IPS-15b (cell line): ENCODE data around the gene CD300LD.

Source experiments
- H3K27me3 ChIP-seq: one replicate; pipeline ENCODE4 v1.6.1; 2013; ENCODE audit warnings: low read length; ENCODE audit not compliant: control insufficient read depth, insufficient read depth
- H3K36me3 ChIP-seq: one replicate; pipeline ENCODE4 v1.6.1; 2013; ENCODE audit warnings: low read length; ENCODE audit not compliant: control insufficient read depth, insufficient read depth
- H3K4me1 ChIP-seq: one replicate; pipeline ENCODE4 v1.6.1; 2013; ENCODE audit warnings: mild to moderate bottlenecking, low read length; ENCODE audit not compliant: control insufficient read depth, insufficient read depth
- H3K4me3 ChIP-seq: one replicate; pipeline ENCODE4 v1.5.1; 2013; ENCODE audit warnings: low read depth, low read length
- H3K9ac ChIP-seq: one replicate; pipeline ENCODE4 v1.6.1; 2013; ENCODE audit warnings: low read depth, mild to moderate bottlenecking, low read length
- H3K9me3 ChIP-seq: one replicate; pipeline ENCODE4 v1.6.1; 2013; ENCODE audit warnings: mild to moderate bottlenecking, low read length; ENCODE audit not compliant: control insufficient read depth, insufficient read depth

The CD300LD gene

GRCh38 chr17:74550602-74551001 is 41.5 kb downstream of the CD300LD start:
- H3K4me3 ChIP-seq: no peak overlapping the region
- H3K9me3 ChIP-seq: no peaks in the 10 kb centered on the region
- no peaks in the 10 kb centered on the region for H3K36me3 ChIP-seq
- H3K9ac ChIP-seq: no peak overlapping the region
- no peaks in the 10 kb centered on the region for H3K4me1 ChIP-seq
- H3K27me3 ChIP-seq: no peaks in the 10 kb centered on the region

GRCh38 chr17:74549343-74549742 is 42.7 kb downstream of the CD300LD start:
- Histone ChIP-seq H3K9me3 (no peaks in the 10 kb centered on the region), H3K36me3 (no peaks in the 10 kb centered on the region), H3K4me1 (no peaks in the 10 kb centered on the region), H3K4me3 (no peak overlapping the region), H3K27me3 (no peaks in the 10 kb centered on the region), H3K9ac (no peak overlapping the region)

- H3K9me3 ChIP-seq: no peaks in the 10 kb centered on the region
- H3K9ac ChIP-seq: no peak overlapping the region
- no peak overlapping the region for H3K4me3 ChIP-seq
- H3K4me1 ChIP-seq: no peaks in the 10 kb centered on the region
- H3K36me3 ChIP-seq: no peaks in the 10 kb centered on the region
- no peaks in the 10 kb centered on the region for H3K27me3 ChIP-seq
These were observed 44.3 kb downstream of the CD300LD start for GRCh38 chr17:74547736-74548135.

GRCh38 chr17:74547264-74547663 is 44.8 kb downstream of the CD300LD start:
- no peaks in the 10 kb centered on the region for H3K27me3 ChIP-seq
- no peaks in the 10 kb centered on the region for H3K4me1 ChIP-seq
- H3K9ac ChIP-seq: no peak overlapping the region
- no peaks in the 10 kb centered on the region for H3K36me3 ChIP-seq
- H3K9me3 ChIP-seq: no peaks in the 10 kb centered on the region
- H3K4me3 ChIP-seq: no peak overlapping the region

- no peaks in the 10 kb centered on the region for H3K27me3 ChIP-seq
- H3K9me3 ChIP-seq: no peaks in the 10 kb centered on the region
- no peaks in the 10 kb centered on the region for H3K4me1 ChIP-seq
- no peak overlapping the region for H3K4me3 ChIP-seq
- H3K9ac ChIP-seq: no peak overlapping the region
- no peaks in the 10 kb centered on the region for H3K36me3 ChIP-seq
These were observed 45.5 kb downstream of the CD300LD start for GRCh38 chr17:74546586-74546985.

- H3K9ac ChIP-seq: no peak within 1 kb of the TSS
- no peaks in the 10 kb centered on the region for H3K36me3 ChIP-seq
- no peaks in the 10 kb centered on the region for H3K4me1 ChIP-seq
- H3K27me3 ChIP-seq: no peaks in the 10 kb centered on the region
- H3K9me3 ChIP-seq: no peaks in the 10 kb centered on the region
- no peak within 1 kb of the TSS for H3K4me3 ChIP-seq
These were observed 46.2 kb downstream of the CD300LD start, which contains the start of gene CD300C for GRCh38 chr17:74545843-74546230. Gene CD300C, minus strand, starts transcription at chr17:74546115. Its CDS starts 333 bp downstream, at chr17:74545782.

GRCh38 chr17:74544991-74545842 is 46.9 kb downstream of the CD300LD start:
- Histone ChIP-seq H3K36me3 (no peaks in the 10 kb centered on the region), H3K27me3 (no peaks in the 10 kb centered on the region), H3K9ac (no peak overlapping the region), H3K4me1 (no peaks in the 10 kb centered on the region), H3K4me3 (no peak overlapping the region), H3K9me3 (no peaks in the 10 kb centered on the region)

GRCh38 chr17:74543891-74544760 is 48.0 kb downstream of the CD300LD start:
- no peaks in the 10 kb centered on the region for H3K27me3 ChIP-seq

GRCh38 chr17:74543406-74543805 is 48.7 kb downstream of the CD300LD start:
- no peaks in the 10 kb centered on the region for H3K36me3 ChIP-seq
- no peaks in the 10 kb centered on the region for H3K4me1 ChIP-seq
- H3K9ac ChIP-seq: no peak overlapping the region
- no peaks in the 10 kb centered on the region for H3K27me3 ChIP-seq
- no peak overlapping the region for H3K4me3 ChIP-seq
- H3K9me3 ChIP-seq: no peaks in the 10 kb centered on the region

More at GRCh38 chr17:74543891-74544760, 48.0 kb downstream of the CD300LD start:
- no peaks in the 10 kb centered on the region for H3K9me3 ChIP-seq
- H3K4me3 ChIP-seq: no peak overlapping the region
- no peaks in the 10 kb centered on the region for H3K4me1 ChIP-seq
- no peaks in the 10 kb centered on the region for H3K36me3 ChIP-seq
- H3K9ac ChIP-seq: no peak overlapping the region

- H3K27me3 ChIP-seq: no peaks in the 10 kb centered on the region
These were observed 49.2 kb downstream of the CD300LD start for GRCh38 chr17:74542727-74543383.

GRCh38 chr17:74542166-74542565 is 49.9 kb downstream of the CD300LD start:
- no peaks in the 10 kb centered on the region for H3K27me3 ChIP-seq

More at GRCh38 chr17:74542727-74543383, 49.2 kb downstream of the CD300LD start:
- Histone ChIP-seq H3K4me1 (no peaks in the 10 kb centered on the region), H3K4me3 (no peak overlapping the region), H3K36me3 (no peaks in the 10 kb centered on the region), H3K9me3 (no peaks in the 10 kb centered on the region), H3K9ac (no peak overlapping the region)

More at GRCh38 chr17:74542166-74542565, 49.9 kb downstream of the CD300LD start:
- no peak overlapping the region for H3K4me3 ChIP-seq
- no peak overlapping the region for H3K9ac ChIP-seq
- H3K36me3 ChIP-seq: no peaks in the 10 kb centered on the region
- no peaks in the 10 kb centered on the region for H3K9me3 ChIP-seq
- H3K4me1 ChIP-seq: no peaks in the 10 kb centered on the region
